Measurements from ENCODE around the gene IFT52. TPM values are rescaled to one million over a fixed set of nuclear protein-coding genes. Genes with fewer than 3 reads are reported as not detected.

Gene IFT52
- total RNA-seq, 1 experiment from 2014 or later: 46.4 TPM

DNA sequence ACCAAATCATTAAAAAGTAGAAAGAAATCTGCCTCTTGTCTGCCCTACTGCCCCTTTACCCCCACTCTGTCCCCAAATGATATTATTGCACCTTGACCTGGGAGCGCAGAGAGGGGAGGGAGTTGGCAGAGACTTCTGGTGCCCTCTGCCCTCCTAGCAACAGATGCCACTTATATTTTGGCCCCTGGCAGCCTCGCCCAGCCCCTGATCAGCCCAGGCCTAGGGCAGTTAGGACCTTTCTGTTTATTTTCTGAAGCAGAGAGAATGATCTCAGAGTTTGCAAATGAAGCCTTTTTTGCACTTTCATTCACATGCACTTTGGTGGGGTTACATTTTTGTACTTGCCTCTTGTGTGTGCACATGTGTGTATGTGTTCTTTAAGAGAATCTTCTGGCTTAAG, 40.3 kb upstream of the IFT52 start:
- no peaks in the 10 kb centered on the region for H3K79me2 ChIP-seq (ENCODE audit: low read depth)
- H3K4me2 ChIP-seq: no peak overlapping the region
- intact Hi-C loops (cut with micrococcal nuclease; ENCODE audit: unreplicated experiment): no loop called here
- no TSS peak for BruUV-seq (replicated peaks)
- no peak overlapping the region for H3K27ac ChIP-seq
- no peaks in the 10 kb centered on the region for H3K9me2 ChIP-seq (ENCODE audit: insufficient read depth)
- no peaks in the 10 kb centered on the region for H3K9me3 ChIP-seq (ENCODE audit: insufficient read depth, low read depth)
- no peaks in the 10 kb centered on the region for H3K4me1 ChIP-seq (replicated peaks; ENCODE audit: insufficient read depth)
- no peak for TF ChIP-seq EZH2 (IDR thresholded peaks at IDR 0.05; ENCODE audit: low read depth)
- TF ChIP-seq CTCF (conservative IDR thresholded peaks at IDR 0.05): no peak
- no peak overlapping the region for H2AFZ ChIP-seq
- no peak overlapping the region for H3K4me3 ChIP-seq
- no peaks in the 10 kb centered on the region for H4K20me1 ChIP-seq (ENCODE audit: insufficient read depth)
- H3K27me3 ChIP-seq (ENCODE audit: insufficient read depth, low read depth): no peaks in the 10 kb centered on the region
- H3F3A ChIP-seq (ENCODE audit: insufficient read depth, low read depth): no peaks in the 10 kb centered on the region
- no peaks in the 10 kb centered on the region for H3K36me3 ChIP-seq (ENCODE audit: low read depth)
- no peak for DNase-seq
- ChIA-PET POLR2A (ENCODE audit: unreplicated experiment) (no interaction called here), CTCF (no interaction called here)

- Histone ChIP-seq H3F3A (ENCODE audit: insufficient read depth, low read depth) (peaks cover 14% of the 10 kb centered on the region; the same call in 1 of the 2 replicates), H3K9me2 (ENCODE audit: insufficient read depth) (no peaks in the 10 kb centered on the region), H2AFZ (no peak overlapping the region), H3K79me2 (ENCODE audit: low read depth) (no peaks in the 10 kb centered on the region), H3K27ac (no peak overlapping the region), H3K4me3 (no peak overlapping the region), H3K4me2 (no peak overlapping the region), H3K36me3 (ENCODE audit: low read depth) (no peaks in the 10 kb centered on the region), H4K20me1 (ENCODE audit: insufficient read depth) (no peaks in the 10 kb centered on the region), H3K9me3 (ENCODE audit: insufficient read depth, low read depth) (no peaks in the 10 kb centered on the region), H3K27me3 (ENCODE audit: insufficient read depth, low read depth) (no peaks in the 10 kb centered on the region), H3K4me1 (replicated peaks; ENCODE audit: insufficient read depth) (peaks cover 16% of the 10 kb centered on the region)
- ChIA-PET CTCF (no interaction called here), POLR2A (ENCODE audit: unreplicated experiment) (no interaction called here)
- no peak for TF ChIP-seq EZH2 (IDR thresholded peaks at IDR 0.05; ENCODE audit: low read depth)
- no peak for TF ChIP-seq CTCF (conservative IDR thresholded peaks at IDR 0.05)
- no peak for DNase-seq
- no TSS peak for BruUV-seq (replicated peaks)
- intact Hi-C loops (cut with micrococcal nuclease; ENCODE audit: unreplicated experiment): no loop called here
Measured at GRCh38 chr20:43554369-43554768, 36.4 kb upstream of the IFT52 start.

DNA sequence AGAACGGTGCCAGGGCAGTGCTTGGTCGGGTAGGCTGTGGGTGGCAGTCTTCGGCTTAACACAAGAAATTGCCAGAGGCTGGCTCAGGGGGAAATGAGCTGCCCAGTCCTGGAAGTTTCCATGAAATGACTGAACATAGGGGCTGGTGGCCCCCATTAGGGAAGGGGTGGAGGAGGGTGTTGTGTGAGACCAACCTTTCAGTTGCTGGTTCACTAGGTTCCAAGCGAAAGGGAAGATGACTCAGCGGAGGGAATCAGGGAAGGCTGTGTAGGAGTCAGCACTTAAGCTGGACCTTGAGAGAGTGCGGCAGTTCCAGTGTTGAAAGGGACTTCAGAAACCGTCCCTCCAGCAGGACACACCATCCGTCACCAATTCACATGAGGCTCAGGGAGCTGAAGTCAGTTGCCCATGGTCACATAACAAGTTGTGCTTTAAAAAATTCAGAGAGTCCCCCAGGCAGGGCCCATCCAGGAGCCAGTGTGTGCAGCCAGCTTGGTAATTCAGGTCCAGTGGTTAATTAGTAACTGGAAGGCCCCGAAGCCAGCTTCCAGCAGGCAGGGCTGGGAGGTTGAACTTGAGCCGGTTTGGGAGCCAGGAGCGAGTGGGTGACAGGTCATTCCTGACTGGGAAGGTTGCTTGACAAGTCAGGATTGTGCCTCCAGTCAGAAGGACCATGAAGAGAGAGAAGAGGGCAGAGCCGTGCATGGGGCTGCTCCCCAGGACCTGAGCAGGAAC, 32.2 kb upstream of the IFT52 start, which contains the start of gene SGK2:
Gene SGK2, plus strand, starts transcription at position 616 of the 735 bp plus-strand sequence. CDS start 7,469 bp downstream, outside the sequence.
- ChIA-PET POLR2A (ENCODE audit: unreplicated experiment) (interaction anchor here (0.5 kb wide), 1 partner anchor 608 kb away, joined by 4 read pairs; no protein-coding TSS in a partner anchor), CTCF (interaction anchor here (1.1 kb wide), 1 partner anchor 32 kb away, joined by 3 read pairs; the partner anchor contains the start of gene IFT52)
- DNase-seq: peak; percentile 41 to 53
- intact Hi-C loops (cut with micrococcal nuclease; ENCODE audit: unreplicated experiment): no loop called here
- H3K36me3 ChIP-seq (ENCODE audit: low read depth): no peaks in the 10 kb centered on the region
- H3K4me2 ChIP-seq: peak within 1 kb of the TSS; percentile 53
- no peaks in the 10 kb centered on the region for H3K9me3 ChIP-seq (ENCODE audit: insufficient read depth, low read depth)
- BruUV-seq (replicated peaks): no TSS peak
- H3K27ac ChIP-seq: peak within 1 kb of the TSS; percentile 52
- peak within 1 kb of the TSS; percentile 42 for H2AFZ ChIP-seq
- no peak within 1 kb of the TSS for H3K4me3 ChIP-seq
- H3K4me1 ChIP-seq (replicated peaks; ENCODE audit: insufficient read depth): peaks cover 20% of the 10 kb centered on the region
- H3F3A ChIP-seq (ENCODE audit: insufficient read depth, low read depth): peaks cover 15% of the 10 kb centered on the region; the same call in 1 of the 2 replicates
- no peaks in the 10 kb centered on the region for H3K9me2 ChIP-seq (ENCODE audit: insufficient read depth)
- H4K20me1 ChIP-seq (ENCODE audit: insufficient read depth): no peaks in the 10 kb centered on the region
- H3K79me2 ChIP-seq (ENCODE audit: low read depth): no peaks in the 10 kb centered on the region
- TF ChIP-seq CTCF (conservative IDR thresholded peaks at IDR 0.05) (no peak), EZH2 (IDR thresholded peaks at IDR 0.05; ENCODE audit: low read depth) (no peak)
- H3K27me3 ChIP-seq (ENCODE audit: insufficient read depth, low read depth): no peaks in the 10 kb centered on the region

Measured in PC-9 (cell line).